DND-41 (cell line): ENCODE data around the gene GPR152.
A peak's percentile ranks its signal among the peaks of the same experiment; 100 is the strongest.

ENCODE experiments used
- ATAC-seq: fragments of 200-7000 bp; cut with Tn5 transposase; 3 replicates; pipeline ENCODE4 v1.9.1; 2021; ENCODE audit warnings: low read depth; ENCODE audit not compliant: insufficient read depth
- DNase-seq: peaks from one replicate; pipeline ENCODE4 v3.0.0-alpha.2; 2020
- H2AFZ ChIP-seq: 2 replicates; pipeline ENCODE4 v1.6.0; 2012; ENCODE audit warnings: low read depth, low read length
- H3K27ac ChIP-seq: 2 replicates; pipeline ENCODE4 v1.5.1; 2012; ENCODE audit warnings: low read length, inconsistent platforms
- H3K27me3 ChIP-seq: fragments of 200-600 bp; sonication (generic); 2 replicates; pipeline ENCODE4 v1.6.0; 2012; ENCODE audit warnings: low read length, mild to moderate bottlenecking, inconsistent platforms; ENCODE audit not compliant: insufficient read depth, poor library complexity
- H3K36me3 ChIP-seq: 2 replicates; pipeline ENCODE4 v1.5.1; 2012; ENCODE audit warnings: low read length, inconsistent platforms; ENCODE audit not compliant: insufficient read depth
- H3K4me1 ChIP-seq: 2 replicates; pipeline ENCODE4 v1.5.1; 2012; ENCODE audit warnings: mild to moderate bottlenecking, low read length; ENCODE audit not compliant: insufficient read depth
- H3K4me2 ChIP-seq: 2 replicates; pipeline ENCODE4 v1.6.0; 2012; ENCODE audit warnings: mild to moderate bottlenecking, moderate library complexity, low read length, inconsistent platforms; ENCODE audit not compliant: insufficient read depth
- H3K4me3 ChIP-seq, 2 experiments: fragments of 200-600 bp in 1 of 2; shearing (Covaris generic) in 1 of 2; 2 replicates each; pipeline ENCODE4 v1.5.1; 2012 to 2016; ENCODE audit warnings: inconsistent platforms in 2 of 2, low read length in 2 of 2, mild to moderate bottlenecking in 2 of 2, low read depth in 1 of 2, moderate library complexity in 1 of 2
- H3K79me2 ChIP-seq: 2 replicates; pipeline ENCODE4 v1.6.0; 2012; ENCODE audit warnings: low read length, inconsistent platforms; ENCODE audit not compliant: insufficient read depth
- H3K9ac ChIP-seq: 2 replicates; pipeline ENCODE4 v1.6.0; 2012; ENCODE audit warnings: low read depth, mild to moderate bottlenecking, inconsistent platforms, low read length, moderate library complexity
- H3K9me3 ChIP-seq: 2 replicates; pipeline ENCODE4 v1.5.1; 2012; ENCODE audit warnings: low read length, moderate library complexity, mild to moderate bottlenecking, inconsistent platforms; ENCODE audit not compliant: insufficient read depth, severe bottlenecking
- H4K20me1 ChIP-seq: 2 replicates; pipeline ENCODE4 v1.6.0; 2012; ENCODE audit warnings: low read length; ENCODE audit not compliant: insufficient read depth
- EZH2 ChIP-seq: IDR thresholded peaks from 3 replicates; pipeline ENCODE4 v1.6.1; 2012; ENCODE audit warnings: borderline replicate concordance, low read depth, mild to moderate bottlenecking, moderate library complexity, low read length, inconsistent platforms; ENCODE audit not compliant: severe bottlenecking
- TF ChIP-seq, protein P1 (sequence below): IDR thresholded peaks from 2 replicates; pipeline ENCODE4 v1.5.1; 2012; ENCODE audit warnings: borderline replicate concordance, low read length, moderate library complexity, mild to moderate bottlenecking; ENCODE audit not compliant: poor library complexity, severe bottlenecking; ENCODE audit errors: extremely low read depth

The GPR152 gene

DNA sequence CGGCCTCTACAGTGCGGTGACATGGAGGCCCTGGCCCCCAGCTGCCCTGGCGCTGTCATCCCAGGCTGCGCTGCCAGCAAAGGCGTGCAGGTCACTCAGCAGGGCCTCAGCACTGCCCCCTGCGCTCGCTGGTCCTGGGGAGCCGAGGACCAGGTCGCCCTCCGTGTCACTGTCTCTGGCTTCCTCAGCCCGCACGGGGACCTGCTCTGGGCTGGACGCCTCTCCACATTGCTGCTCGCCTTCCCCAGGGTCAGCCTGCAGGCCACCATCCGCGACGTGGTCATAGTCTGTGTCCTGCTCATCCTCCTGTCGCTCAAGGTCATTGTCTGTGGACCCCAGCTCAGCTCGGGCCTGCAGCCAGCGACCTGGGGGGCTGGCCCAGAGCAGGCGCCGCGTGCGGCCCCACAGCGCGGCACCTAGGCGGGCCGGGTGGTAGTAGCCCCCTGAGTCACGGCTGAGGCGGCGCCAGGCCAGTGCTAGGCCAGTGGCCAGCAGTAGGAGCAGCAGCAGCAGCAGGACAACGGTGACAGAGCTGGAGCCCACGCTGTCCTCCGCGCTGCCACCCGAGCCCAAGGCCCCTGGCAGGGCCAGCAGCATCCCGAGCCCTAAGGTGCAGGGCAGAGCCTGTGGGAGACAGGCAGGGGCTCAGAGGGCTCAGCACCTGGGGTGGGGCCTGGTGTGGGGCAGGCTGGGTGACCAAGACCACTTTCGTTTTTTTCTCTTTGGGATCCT is 16.6 kb downstream of the GPR152 start:
- Histone ChIP-seq H3K4me1 (peaks cover 79% of the 10 kb centered on the region), H3K27me3 (no peaks in the 10 kb centered on the region), H3K9ac (peak overlapping the region; percentile 99), H4K20me1 (peaks cover 57% of the 10 kb centered on the region), H3K4me3 (peak overlapping the region; percentile 85 to 92), H3K27ac (peak overlapping the region; percentile 100), H3K9me3 (no peaks in the 10 kb centered on the region), H3K4me2 (peak overlapping the region; percentile 99), H3K36me3 (peaks cover 82% of the 10 kb centered on the region), H3K79me2 (peaks cover 89% of the 10 kb centered on the region), H2AFZ (no peak overlapping the region)
- TF ChIP-seq, protein P1, sequence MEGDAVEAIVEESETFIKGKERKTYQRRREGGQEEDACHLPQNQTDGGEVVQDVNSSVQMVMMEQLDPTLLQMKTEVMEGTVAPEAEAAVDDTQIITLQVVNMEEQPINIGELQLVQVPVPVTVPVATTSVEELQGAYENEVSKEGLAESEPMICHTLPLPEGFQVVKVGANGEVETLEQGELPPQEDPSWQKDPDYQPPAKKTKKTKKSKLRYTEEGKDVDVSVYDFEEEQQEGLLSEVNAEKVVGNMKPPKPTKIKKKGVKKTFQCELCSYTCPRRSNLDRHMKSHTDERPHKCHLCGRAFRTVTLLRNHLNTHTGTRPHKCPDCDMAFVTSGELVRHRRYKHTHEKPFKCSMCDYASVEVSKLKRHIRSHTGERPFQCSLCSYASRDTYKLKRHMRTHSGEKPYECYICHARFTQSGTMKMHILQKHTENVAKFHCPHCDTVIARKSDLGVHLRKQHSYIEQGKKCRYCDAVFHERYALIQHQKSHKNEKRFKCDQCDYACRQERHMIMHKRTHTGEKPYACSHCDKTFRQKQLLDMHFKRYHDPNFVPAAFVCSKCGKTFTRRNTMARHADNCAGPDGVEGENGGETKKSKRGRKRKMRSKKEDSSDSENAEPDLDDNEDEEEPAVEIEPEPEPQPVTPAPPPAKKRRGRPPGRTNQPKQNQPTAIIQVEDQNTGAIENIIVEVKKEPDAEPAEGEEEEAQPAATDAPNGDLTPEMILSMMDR, result no peak
- TF ChIP-seq EZH2, result no peak
- ATAC-seq (no peak), DNase-seq (no peak)

DNA sequence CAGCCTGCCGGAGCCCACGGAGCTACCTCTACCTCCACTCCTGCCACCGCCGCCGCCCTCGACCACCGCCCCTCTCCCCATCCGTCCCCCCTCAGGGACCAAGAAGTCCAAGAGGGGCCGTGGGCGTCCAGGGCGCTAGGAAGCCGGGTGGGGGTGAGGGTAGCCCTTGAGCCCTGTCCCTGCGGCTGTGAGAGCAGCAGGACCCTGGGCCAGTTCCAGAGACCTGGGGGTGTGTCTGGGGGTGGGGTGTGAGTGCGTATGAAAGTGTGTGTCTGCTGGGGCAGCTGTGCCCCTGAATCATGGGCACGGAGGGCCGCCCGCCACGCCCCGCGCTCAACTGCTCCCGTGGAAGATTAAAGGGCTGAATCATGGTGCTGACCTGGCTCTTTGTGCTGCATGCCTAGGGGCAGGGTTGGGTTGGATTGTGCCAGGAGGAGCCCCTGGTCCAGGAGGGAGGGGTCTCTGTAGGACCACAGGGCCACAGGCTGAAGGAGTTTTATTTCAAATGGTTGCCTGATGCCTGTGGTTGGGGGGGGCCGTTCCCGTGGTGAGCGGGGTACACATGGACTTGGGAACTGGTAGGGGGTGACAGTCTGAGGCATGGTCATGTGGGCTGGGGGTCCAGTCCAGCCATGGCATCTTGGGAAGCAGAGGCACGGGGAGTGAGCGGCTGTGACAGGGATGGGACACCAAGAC is 17.4 kb downstream of the GPR152 start:
- H3K27ac ChIP-seq, result peak overlapping the region; percentile 100
- ATAC-seq (no peak), DNase-seq (no peak)
- H3K79me2 ChIP-seq, result peaks cover 94% of the 10 kb centered on the region
- TF ChIP-seq, protein P1, result no peak
- TF ChIP-seq EZH2, result no peak
- H2AFZ ChIP-seq, result no peak overlapping the region
- H4K20me1 ChIP-seq, result peaks cover 61% of the 10 kb centered on the region
- peak overlapping the region; percentile 99 for H3K9ac ChIP-seq
- no peaks in the 10 kb centered on the region for H3K27me3 ChIP-seq
- peak overlapping the region; percentile 99 for H3K4me2 ChIP-seq
- H3K36me3 ChIP-seq, result peaks cover 87% of the 10 kb centered on the region
- H3K4me1 ChIP-seq, result peaks cover 84% of the 10 kb centered on the region
- H3K4me3 ChIP-seq, result peak overlapping the region in 1 of 2 experiments; percentile 85; a peak in 2 of 4 replicates
- H3K9me3 ChIP-seq, result no peaks in the 10 kb centered on the region

DNA sequence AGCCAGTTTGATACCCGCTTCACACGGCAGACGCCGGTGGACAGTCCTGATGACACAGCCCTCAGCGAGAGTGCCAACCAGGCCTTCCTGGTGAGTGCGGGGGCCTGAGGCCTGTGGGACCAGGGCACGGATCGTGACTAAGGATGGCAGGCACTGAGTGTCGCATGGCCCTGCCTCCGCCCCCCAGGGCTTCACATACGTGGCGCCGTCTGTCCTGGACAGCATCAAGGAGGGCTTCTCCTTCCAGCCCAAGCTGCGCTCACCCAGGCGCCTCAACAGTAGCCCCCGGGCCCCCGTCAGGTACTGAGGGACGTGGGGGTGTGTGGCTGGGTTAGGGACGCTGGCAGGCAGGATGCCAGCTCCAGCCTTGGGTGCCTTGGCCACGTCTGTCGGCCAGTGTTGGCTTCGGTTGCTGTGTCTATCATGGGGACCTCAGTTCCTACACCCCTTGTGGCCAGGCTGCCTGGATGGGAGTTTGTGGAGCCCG is 18.1 kb downstream of the GPR152 start:
- DNase-seq (no peak), ATAC-seq (no peak)
- Histone ChIP-seq H3K4me3 (0 out of 4 replicates have a peak overlapping the region, but pooled peaks of 1 of the 2 experiments have one; percentile 4), H4K20me1 (peaks cover 61% of the 10 kb centered on the region), H3K79me2 (peaks cover 95% of the 10 kb centered on the region), H3K4me1 (peaks cover 85% of the 10 kb centered on the region), H3K4me2 (peak overlapping the region; percentile 99), H3K27ac (peak overlapping the region; percentile 41; the same call in 1 of the 2 replicates), H3K27me3 (no peaks in the 10 kb centered on the region), H2AFZ (no peak overlapping the region), H3K36me3 (peaks cover 87% of the 10 kb centered on the region), H3K9me3 (no peaks in the 10 kb centered on the region), H3K9ac (no peak overlapping the region; the same call in 1 of the 2 replicates)
- no peak for TF ChIP-seq EZH2
- TF ChIP-seq, protein P1, result no peak
